ENCODE results near the gene GALNT13. TPM values are rescaled to one million over a fixed set of nuclear protein-coding genes. Genes with fewer than 3 reads are reported as not detected.

The GALNT13 gene
- total RNA-seq, 1 donor from 2014 or later: 5.8 TPM

- DNase-seq (no peak), ATAC-seq (no peak)
- Histone ChIP-seq H3K36me3 (no peaks in the 10 kb centered on the region), H3K4me3 (no peak overlapping the region), H3K27me3 (no peaks in the 10 kb centered on the region), H3K4me1 (no peaks in the 10 kb centered on the region), H3K27ac (no peak overlapping the region), H3K9me3 (no peaks in the 10 kb centered on the region)
- no peak for TF ChIP-seq CTCF (IDR thresholded peaks at IDR 0.05)
- intact Hi-C loops (cut with DNase I): no loop called here
Measured at GRCh38 chr2:153944800-153945199, 73.1 kb downstream of the GALNT13 start.

GRCh38 chr2:153946036-153946435, 74.3 kb downstream of the GALNT13 start:
- Histone ChIP-seq H3K27me3 (no peaks in the 10 kb centered on the region), H3K4me1 (no peaks in the 10 kb centered on the region), H3K9me3 (no peaks in the 10 kb centered on the region), H3K27ac (no peak overlapping the region), H3K4me3 (no peak overlapping the region), H3K36me3 (no peaks in the 10 kb centered on the region)
- ATAC-seq (no peak), DNase-seq (no peak)
- intact Hi-C loops (cut with DNase I): no loop called here
- TF ChIP-seq CTCF (IDR thresholded peaks at IDR 0.05): no peak

GRCh38 chr2:153953761-153954160, 82.0 kb downstream of the GALNT13 start:
- TF ChIP-seq CTCF (IDR thresholded peaks at IDR 0.05): no peak
- no peak for DNase-seq
- intact Hi-C loops (cut with DNase I): no loop called here
- no peaks in the 10 kb centered on the region for H3K4me1 ChIP-seq
- no peak overlapping the region for H3K4me3 ChIP-seq
- no peak for ATAC-seq
- no peaks in the 10 kb centered on the region for H3K9me3 ChIP-seq
- no peak overlapping the region for H3K27ac ChIP-seq
- no peaks in the 10 kb centered on the region for H3K36me3 ChIP-seq
- no peaks in the 10 kb centered on the region for H3K27me3 ChIP-seq

- Histone ChIP-seq H3K9me3 (no peaks in the 10 kb centered on the region), H3K27ac (no peak overlapping the region), H3K27me3 (no peaks in the 10 kb centered on the region), H3K4me1 (no peaks in the 10 kb centered on the region), H3K4me3 (no peak overlapping the region), H3K36me3 (no peaks in the 10 kb centered on the region)
- DNase-seq: no peak
- TF ChIP-seq CTCF (IDR thresholded peaks at IDR 0.05): no peak
- intact Hi-C loops (cut with DNase I): no loop called here
- no peak for ATAC-seq
Measured at GRCh38 chr2:153963256-153963655, 91.5 kb downstream of the GALNT13 start.

GRCh38 chr2:153967248-153967973, 95.7 kb downstream of the GALNT13 start:
- no peak for ATAC-seq
- DNase-seq: no peak
- intact Hi-C loops (cut with DNase I): no loop called here

More at GRCh38 chr2:153967248-153967973, 95.7 kb downstream of the GALNT13 start:
- no peak overlapping the region for H3K27ac ChIP-seq
- H3K4me3 ChIP-seq: no peak overlapping the region
- no peaks in the 10 kb centered on the region for H3K9me3 ChIP-seq
- no peaks in the 10 kb centered on the region for H3K4me1 ChIP-seq
- no peak for TF ChIP-seq CTCF (IDR thresholded peaks at IDR 0.05)
- H3K27me3 ChIP-seq: no peaks in the 10 kb centered on the region
- H3K36me3 ChIP-seq: no peaks in the 10 kb centered on the region

Data from upper lobe of right lung (tissue), 1 donor.